HCEC 1CT (cell line): Measurements from ENCODE around the gene NT5C.

Experiments used
- DNase-seq: peaks from one replicate; pipeline ENCODE4 v3.0.0-alpha.2; 2017

The NT5C gene

GRCh38 chr17:75090871-75091854 is 40.4 kb downstream of the NT5C start:
- no peak for DNase-seq

GRCh38 chr17:75088465-75089417 is 42.8 kb downstream of the NT5C start:
- peak; percentile 49 for DNase-seq

GRCh38 chr17:75087558-75088453 is 43.7 kb downstream of the NT5C start, which contains the start of gene SLC16A5:
Gene SLC16A5 (plus strand): TSS chr17:75087954. CDS start chr17:75093637, 5,683 bp downstream.
- DNase-seq = peak; percentile 82

DNA sequence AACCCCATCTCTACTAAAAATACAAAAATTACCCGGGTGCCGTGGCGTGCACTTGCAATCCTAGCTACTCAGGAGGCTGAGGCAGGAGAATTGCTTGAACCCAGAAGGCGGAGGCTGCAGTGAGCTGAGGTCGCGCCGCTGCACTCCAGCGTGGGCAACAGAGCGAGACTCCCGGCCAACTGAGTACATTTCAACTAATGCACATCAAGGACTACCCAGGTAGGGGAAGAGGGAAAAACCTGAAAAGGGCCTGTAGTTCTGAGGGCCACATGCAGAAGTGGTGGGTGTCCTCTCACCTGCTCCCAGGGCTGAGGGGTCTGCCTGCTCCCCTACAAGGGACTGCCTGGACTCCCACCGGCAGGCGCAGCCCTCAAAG is 44.4 kb downstream of the NT5C start:
- no peak for DNase-seq

- no peak for DNase-seq
These were observed 44.9 kb downstream of the NT5C start for GRCh38 chr17:75086496-75087181.

- no peak for DNase-seq
These were observed 47.4 kb downstream of the NT5C start for GRCh38 chr17:75084039-75084660.

DNA sequence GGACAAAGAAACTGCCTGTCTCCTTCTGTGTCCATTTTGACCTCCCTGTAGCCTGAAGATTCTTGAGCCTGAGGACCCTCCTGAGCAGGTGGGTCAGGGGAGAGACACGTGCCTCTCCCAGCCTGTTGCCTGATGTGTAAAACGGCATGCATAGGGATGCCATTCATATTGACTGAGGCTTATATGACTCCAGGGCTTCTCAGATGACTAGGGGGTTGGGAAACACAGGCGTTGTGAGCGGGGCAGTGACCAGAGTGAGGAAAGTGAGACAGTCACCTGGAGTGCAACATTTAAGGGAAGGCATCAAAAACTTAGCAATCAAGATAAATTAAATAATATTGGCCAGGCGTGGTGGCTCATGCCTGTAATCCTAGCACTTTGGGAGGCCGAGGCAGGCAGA is 48.9 kb downstream of the NT5C start:
- DNase-seq = no peak

DNA sequence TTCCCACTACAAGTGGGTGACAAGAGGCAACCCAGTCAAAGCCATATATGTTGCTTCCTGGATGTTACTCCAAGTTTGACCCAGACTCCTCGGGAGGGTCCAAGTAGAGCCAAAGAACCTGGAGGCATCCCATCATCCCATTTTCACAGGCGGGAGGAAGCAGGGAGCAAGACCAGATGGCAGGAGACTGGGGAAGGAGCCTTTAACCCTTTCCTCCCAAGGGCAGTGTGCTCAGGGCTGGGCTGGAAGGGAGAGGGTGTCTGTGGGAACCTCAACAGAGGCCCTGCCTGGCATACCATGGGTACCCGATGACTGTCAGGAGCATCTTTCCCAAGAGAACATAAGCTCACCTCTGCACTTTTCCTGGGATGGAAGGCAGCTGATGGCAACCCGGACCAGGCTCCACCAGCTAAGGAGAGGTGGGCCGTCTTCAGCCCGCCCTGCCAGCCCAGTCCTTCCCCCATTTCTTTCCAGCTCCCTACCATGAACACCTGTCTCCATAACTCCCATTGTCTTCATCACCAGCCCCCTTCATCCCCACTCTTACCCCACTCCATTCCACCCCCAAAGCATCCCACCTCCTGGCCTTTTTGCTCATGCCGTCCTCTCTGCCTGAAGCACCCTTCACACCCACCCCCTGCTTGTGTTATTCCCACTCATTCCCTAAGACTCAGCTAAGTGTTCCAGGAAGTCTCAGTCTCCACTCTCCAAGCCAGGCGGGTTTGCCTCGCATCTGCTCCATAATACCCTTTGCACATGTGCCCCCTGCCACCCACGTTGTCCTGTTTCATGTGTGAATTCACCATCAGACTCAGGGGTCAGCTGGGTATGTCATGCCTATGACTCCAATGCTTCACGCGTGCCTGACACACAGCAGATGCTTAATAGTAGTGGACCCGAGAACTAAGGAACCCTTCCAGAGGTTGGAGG is 49.7 kb downstream of the NT5C start:
- no peak for DNase-seq
